ENCODE results near the gene GPR89B. TPM values are rescaled to one million over a fixed set of nuclear protein-coding genes. Genes with fewer than 3 reads are reported as not detected.
A peak's percentile ranks its signal among the peaks of the same experiment; 100 is the strongest.
"Not testable (repeated sequence)": the region's sequence is repeated elsewhere in the genome, so short reads cannot be mapped to it uniquely, and the experiment has no call there.

The GPR89B gene
- polyA plus RNA-seq: 13.0 to 34.0 TPM (median 26.7 TPM) in 3 replicates
- polyA plus RNA-seq (2011; ENCODE audit: low read depth): 6.5 TPM
- 6.6 and 13.0 TPM in 2 replicates for polyA plus RNA-seq (2011; cell fraction: cytosol; rRNA removed)
- polyA plus RNA-seq (2011; cell fraction: nucleus; rRNA removed): 28.1 and 36.5 TPM in 2 replicates
- 9.4 and 11.0 TPM in 2 replicates for polyA plus RNA-seq (2012; ENCODE audit: low replicate concordance)
- 14.3 to 54.4 TPM (median 33.5 TPM) in 3 replicates for polyA minus RNA-seq
- 11.5 TPM for polyA minus RNA-seq (2011; cell fraction: cytosol; rRNA and poly(A)+ RNA removed)
- polyA minus RNA-seq (2011; cell fraction: nucleus; rRNA and poly(A)+ RNA removed): 17.0 and 49.3 TPM in 2 replicates

DNA sequence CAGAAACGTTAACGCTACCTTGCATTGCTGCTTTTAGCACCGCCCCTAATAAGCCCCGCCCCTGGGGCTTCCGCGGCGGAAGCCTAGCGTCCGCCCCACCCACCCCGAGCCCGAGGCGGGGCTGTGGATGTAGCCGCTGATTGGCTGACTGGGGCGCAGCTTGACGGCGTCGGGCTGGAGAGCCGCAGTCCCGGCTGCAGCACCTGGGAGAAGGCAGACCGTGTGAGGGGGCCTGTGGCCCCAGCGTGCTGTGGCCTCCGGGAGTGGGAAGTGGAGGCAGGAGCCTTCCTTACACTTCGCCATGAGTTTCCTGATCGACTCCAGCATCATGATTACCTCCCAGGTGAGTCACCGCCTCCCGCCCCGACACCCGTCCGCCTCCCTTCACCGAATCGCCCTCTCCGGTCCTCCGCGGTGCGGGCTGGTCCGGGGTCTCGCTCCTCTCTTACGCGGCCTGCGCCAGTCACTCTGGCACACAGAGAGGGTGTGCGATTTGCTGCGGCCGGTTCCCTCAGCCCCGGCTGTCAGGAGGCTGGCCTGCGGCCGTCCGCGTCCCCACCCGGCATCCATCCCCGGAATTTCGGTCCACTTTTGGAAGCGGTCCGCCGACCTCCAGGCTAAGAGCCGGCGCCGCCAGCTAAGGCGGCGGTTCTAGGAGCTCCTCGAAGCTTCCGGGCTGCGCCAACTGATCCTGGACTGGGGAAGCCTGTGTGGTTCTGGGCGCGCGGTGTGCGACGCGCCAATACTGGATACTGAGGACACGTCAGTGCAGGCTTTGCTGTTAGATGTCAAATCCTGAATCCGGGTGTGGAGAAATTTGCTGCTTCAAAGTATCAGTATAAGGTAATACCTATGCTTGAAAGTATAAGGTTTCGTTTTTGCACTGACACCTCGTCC, at the start of gene GPR89B:
Gene GPR89B (plus strand): TSS at position 185 of the 897 bp plus-strand sequence. CDS start 117 bp downstream, at position 302.
- dilution Hi-C loops (cut with MboI; ENCODE audit: extremely low pct_ligation_motif_present, low sequenced_read_pairs); FAIRE-seq; H3K27me3 ChIP-seq (ENCODE audit: control insufficient read depth, extremely low read depth, insufficient read depth, low read length); H3K79me2 ChIP-seq (ENCODE audit: control insufficient read depth, insufficient read depth, low read length); H3K36me3 ChIP-seq (ENCODE audit: control insufficient read depth in 2 of 2, extremely low read depth in 1 of 2, insufficient read depth in 2 of 2, low read length in 2 of 2); H3K9me3 ChIP-seq (ENCODE audit: control insufficient read depth, low read depth, low read length); H4K20me1 ChIP-seq (ENCODE audit: control insufficient read depth, extremely low read depth, insufficient read depth, low read length); H3K9me1 ChIP-seq (ENCODE audit: control insufficient read depth, extremely low read depth, insufficient read depth, low read length); H3K4me1 ChIP-seq (ENCODE audit: control insufficient read depth, extremely low read depth, insufficient read depth, low read length): not testable (repeated sequence)
- Histone ChIP-seq H3K4me3 (ENCODE audit: control insufficient read depth in 2 of 3, extremely low read depth in 1 of 3, insufficient read depth in 2 of 3, low read depth in 1 of 3, low read length in 3 of 3) (peak within 1 kb of the TSS; percentile 70 to 76 (median 76)), H3K27ac (ENCODE audit: control insufficient read depth, insufficient read depth, low read length) (peak within 1 kb of the TSS; percentile 67), H3K4me2 (ENCODE audit: control insufficient read depth, extremely low read depth, insufficient read depth, low read depth, low read length) (peak within 1 kb of the TSS; percentile 77), H3K9ac (ENCODE audit: control insufficient read depth, extremely low read depth, insufficient read depth, low read length) (peak within 1 kb of the TSS; percentile 80), H2AFZ (ENCODE audit: control insufficient read depth, low read length) (peak within 1 kb of the TSS; percentile 82)
- peak; percentile 45 for DNase-seq (ENCODE audit: low read depth, low spot score)

DNA sequence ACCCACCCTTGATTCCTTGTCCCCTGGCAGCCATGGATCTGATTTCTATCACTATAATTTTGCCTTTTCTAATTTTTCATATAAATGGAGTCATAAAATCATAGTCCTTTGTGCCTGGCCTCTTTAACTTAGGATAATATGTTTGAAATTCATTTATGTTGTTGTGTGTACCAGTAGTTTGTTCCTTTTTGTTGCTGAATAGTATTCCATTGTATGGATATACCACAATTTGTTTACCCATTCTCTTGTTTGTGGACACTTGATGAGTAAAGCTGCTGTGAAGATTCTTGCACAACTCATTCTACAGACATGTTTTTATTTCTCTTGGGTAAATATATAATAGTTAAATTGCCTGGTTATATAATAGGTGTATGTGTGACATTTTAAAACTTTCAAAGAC, 48.3 kb upstream of the GPR89B start:
- Histone ChIP-seq H2AFZ (ENCODE audit: control insufficient read depth, low read length) (no peak overlapping the region), H3K36me3 (ENCODE audit: control insufficient read depth in 2 of 2, extremely low read depth in 1 of 2, insufficient read depth in 2 of 2, low read length in 2 of 2) (no peaks in the 10 kb centered on the region), H3K79me2 (ENCODE audit: control insufficient read depth, insufficient read depth, low read length) (no peaks in the 10 kb centered on the region), H3K4me3 (ENCODE audit: control insufficient read depth in 2 of 3, extremely low read depth in 1 of 3, insufficient read depth in 2 of 3, low read depth in 1 of 3, low read length in 3 of 3) (no peak overlapping the region), H3K27ac (ENCODE audit: control insufficient read depth, insufficient read depth, low read length) (no peak overlapping the region), H3K9me1 (ENCODE audit: control insufficient read depth, extremely low read depth, insufficient read depth, low read length) (no peaks in the 10 kb centered on the region), H4K20me1 (ENCODE audit: control insufficient read depth, extremely low read depth, insufficient read depth, low read length) (no peaks in the 10 kb centered on the region), H3K9ac (ENCODE audit: control insufficient read depth, extremely low read depth, insufficient read depth, low read length) (no peak overlapping the region), H3K4me1 (ENCODE audit: control insufficient read depth, extremely low read depth, insufficient read depth, low read length) (no peaks in the 10 kb centered on the region), H3K4me2 (ENCODE audit: control insufficient read depth, extremely low read depth, insufficient read depth, low read depth, low read length) (no peak overlapping the region), H3K9me3 (ENCODE audit: control insufficient read depth, low read depth, low read length) (no peaks in the 10 kb centered on the region), H3K27me3 (ENCODE audit: control insufficient read depth, extremely low read depth, insufficient read depth, low read length) (no peaks in the 10 kb centered on the region)
- DNase-seq (ENCODE audit: low read depth, low spot score) (no peak), FAIRE-seq (no peak)
- dilution Hi-C loops (cut with MboI; ENCODE audit: extremely low pct_ligation_motif_present, low sequenced_read_pairs): loop anchor here (25.0 kb wide), 1 partner anchor 143 kb away; no protein-coding TSS in a partner anchor
- no peak for TF ChIP-seq EZH2 (IDR thresholded peaks at IDR 0.05; ENCODE audit: low read length)
- TF ChIP-seq, protein P1, sequence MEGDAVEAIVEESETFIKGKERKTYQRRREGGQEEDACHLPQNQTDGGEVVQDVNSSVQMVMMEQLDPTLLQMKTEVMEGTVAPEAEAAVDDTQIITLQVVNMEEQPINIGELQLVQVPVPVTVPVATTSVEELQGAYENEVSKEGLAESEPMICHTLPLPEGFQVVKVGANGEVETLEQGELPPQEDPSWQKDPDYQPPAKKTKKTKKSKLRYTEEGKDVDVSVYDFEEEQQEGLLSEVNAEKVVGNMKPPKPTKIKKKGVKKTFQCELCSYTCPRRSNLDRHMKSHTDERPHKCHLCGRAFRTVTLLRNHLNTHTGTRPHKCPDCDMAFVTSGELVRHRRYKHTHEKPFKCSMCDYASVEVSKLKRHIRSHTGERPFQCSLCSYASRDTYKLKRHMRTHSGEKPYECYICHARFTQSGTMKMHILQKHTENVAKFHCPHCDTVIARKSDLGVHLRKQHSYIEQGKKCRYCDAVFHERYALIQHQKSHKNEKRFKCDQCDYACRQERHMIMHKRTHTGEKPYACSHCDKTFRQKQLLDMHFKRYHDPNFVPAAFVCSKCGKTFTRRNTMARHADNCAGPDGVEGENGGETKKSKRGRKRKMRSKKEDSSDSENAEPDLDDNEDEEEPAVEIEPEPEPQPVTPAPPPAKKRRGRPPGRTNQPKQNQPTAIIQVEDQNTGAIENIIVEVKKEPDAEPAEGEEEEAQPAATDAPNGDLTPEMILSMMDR (optimal IDR thresholded peaks at IDR 0.05 in 1 of 3, IDR thresholded peaks at IDR 0.05 in 1 of 3, conservative IDR thresholded peaks at IDR 0.05 in 1 of 3; ENCODE audit: extremely low read depth in 1 of 3, insufficient read depth in 2 of 3, low read length in 3 of 3): no peak

Data from keratinocyte (primary cell).